GM12892 (cell line): ENCODE measurements around the gene NFYA.

Experiments
- POLR2A ChIP-seq: IDR thresholded peaks from 2 replicates; pipeline ENCODE4 v1.6.1; 2011; ENCODE audit warnings: low read depth, low read length, control low read depth
- POLR2AphosphoS5 ChIP-seq: IDR thresholded peaks from 2 replicates; pipeline ENCODE4 v1.6.1; 2011; ENCODE audit warnings: low read depth, low read length, control low read depth
- TAF1 ChIP-seq: IDR thresholded peaks from 2 replicates; pipeline ENCODE4 v1.6.1; 2011; ENCODE audit warnings: low read depth, mild to moderate bottlenecking, control low read depth, low read length, borderline replicate concordance

- TF ChIP-seq POLR2AphosphoS5 (no peak), POLR2A (no peak), TAF1 (no peak)
Observed at GRCh38 chr6:41055149-41055548, 17.6 kb upstream of the NFYA start.
